ENCODE measurements around the gene LDHAL6B. TPM values are rescaled to one million over a fixed set of nuclear protein-coding genes. Genes with fewer than 3 reads are reported as not detected.

LDHAL6B gene
- total and polyA plus RNA-seq, 2 donors from 2014 or later, result not detected

DNA sequence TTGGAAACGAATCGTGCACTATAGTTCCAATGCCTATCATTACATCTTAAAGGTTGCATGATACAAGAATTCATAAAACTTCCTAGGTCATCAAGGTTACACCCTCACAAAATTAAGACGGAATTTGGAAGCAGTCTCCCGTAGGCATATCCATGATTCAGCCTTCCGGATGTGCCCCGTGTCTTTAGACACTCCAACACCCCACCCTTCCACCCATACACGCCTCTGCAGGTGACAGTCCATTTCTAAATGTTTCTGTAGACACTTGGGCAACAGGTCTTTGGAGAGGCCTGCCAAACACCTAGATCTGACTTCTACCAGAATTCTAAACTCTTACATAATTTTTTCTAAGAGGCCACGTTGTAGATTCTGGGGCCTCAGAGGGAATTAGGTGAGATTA is 49.8 kb downstream of the LDHAL6B start:
- intact Hi-C loops (cut with DNase I), result no loop called here
- TF ChIP-seq, protein P1, sequence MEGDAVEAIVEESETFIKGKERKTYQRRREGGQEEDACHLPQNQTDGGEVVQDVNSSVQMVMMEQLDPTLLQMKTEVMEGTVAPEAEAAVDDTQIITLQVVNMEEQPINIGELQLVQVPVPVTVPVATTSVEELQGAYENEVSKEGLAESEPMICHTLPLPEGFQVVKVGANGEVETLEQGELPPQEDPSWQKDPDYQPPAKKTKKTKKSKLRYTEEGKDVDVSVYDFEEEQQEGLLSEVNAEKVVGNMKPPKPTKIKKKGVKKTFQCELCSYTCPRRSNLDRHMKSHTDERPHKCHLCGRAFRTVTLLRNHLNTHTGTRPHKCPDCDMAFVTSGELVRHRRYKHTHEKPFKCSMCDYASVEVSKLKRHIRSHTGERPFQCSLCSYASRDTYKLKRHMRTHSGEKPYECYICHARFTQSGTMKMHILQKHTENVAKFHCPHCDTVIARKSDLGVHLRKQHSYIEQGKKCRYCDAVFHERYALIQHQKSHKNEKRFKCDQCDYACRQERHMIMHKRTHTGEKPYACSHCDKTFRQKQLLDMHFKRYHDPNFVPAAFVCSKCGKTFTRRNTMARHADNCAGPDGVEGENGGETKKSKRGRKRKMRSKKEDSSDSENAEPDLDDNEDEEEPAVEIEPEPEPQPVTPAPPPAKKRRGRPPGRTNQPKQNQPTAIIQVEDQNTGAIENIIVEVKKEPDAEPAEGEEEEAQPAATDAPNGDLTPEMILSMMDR (IDR thresholded peaks at IDR 0.05; ENCODE audit: borderline replicate concordance, extremely low read depth, insufficient read depth), result no peak
- H3K9me3 ChIP-seq (ENCODE audit: control insufficient read depth in 2 of 3, insufficient read depth in 1 of 3, low read length in 3 of 3), result no peaks in the 10 kb centered on the region
- DNase-seq (no peak), FAIRE-seq (no peak)
- H3K4me3 ChIP-seq (ENCODE audit: low read length in 3 of 3), result no peak overlapping the region
- no peak overlapping the region for H3K9ac ChIP-seq (ENCODE audit: low read length in 3 of 3)
- H3K27me3 ChIP-seq (ENCODE audit: control insufficient read depth, insufficient read depth, low read length), result no peaks in the 10 kb centered on the region
- no peaks in the 10 kb centered on the region for H3K4me1 ChIP-seq (ENCODE audit: control insufficient read depth in 2 of 3, insufficient read depth in 2 of 3, low read depth in 1 of 3, low read length in 3 of 3)
- H3K36me3 ChIP-seq (ENCODE audit: control insufficient read depth in 2 of 3, insufficient read depth in 3 of 3, low read length in 3 of 3), result no peaks in the 10 kb centered on the region
- H3K27ac ChIP-seq (ENCODE audit: low read depth in 2 of 2, low read length in 2 of 2), result no peak overlapping the region

DNA sequence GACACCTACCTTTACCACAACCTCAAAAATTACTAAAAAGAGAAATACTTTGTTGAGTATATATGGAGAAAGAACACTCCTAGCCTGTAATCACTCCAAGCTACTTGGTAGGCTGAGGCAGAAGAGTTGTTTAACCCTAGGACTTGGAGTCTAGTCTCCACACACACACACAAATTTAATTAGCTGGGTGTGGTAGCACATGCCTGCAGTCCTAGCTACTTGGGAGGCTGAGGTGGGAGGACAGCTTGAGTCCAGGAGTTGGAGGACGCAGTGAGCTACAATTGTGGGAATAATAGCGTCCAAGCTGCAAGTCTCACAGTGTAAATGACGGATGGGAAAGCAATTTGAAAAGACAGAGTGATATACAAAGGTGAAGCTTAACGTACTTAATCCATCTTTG is 50.5 kb downstream of the LDHAL6B start:
- DNase-seq, result no peak
- intact Hi-C loops (cut with DNase I), result no loop called here
- Histone ChIP-seq H3K27me3 (ENCODE audit: control insufficient read depth, insufficient read depth, low read length) (no peaks in the 10 kb centered on the region), H3K27ac (ENCODE audit: low read depth in 2 of 2, low read length in 2 of 2) (no peak overlapping the region), H3K4me3 (ENCODE audit: low read length in 3 of 3) (no peak overlapping the region), H3K4me1 (ENCODE audit: control insufficient read depth in 2 of 3, insufficient read depth in 2 of 3, low read depth in 1 of 3, low read length in 3 of 3) (no peaks in the 10 kb centered on the region), H3K36me3 (ENCODE audit: control insufficient read depth in 2 of 3, insufficient read depth in 3 of 3, low read length in 3 of 3) (no peaks in the 10 kb centered on the region), H3K9me3 (ENCODE audit: control insufficient read depth in 2 of 3, insufficient read depth in 1 of 3, low read length in 3 of 3) (no peaks in the 10 kb centered on the region), H3K9ac (ENCODE audit: low read length in 3 of 3) (no peak overlapping the region)
- FAIRE-seq, result no peak
- TF ChIP-seq, protein P1 (IDR thresholded peaks at IDR 0.05; ENCODE audit: borderline replicate concordance, extremely low read depth, insufficient read depth), result no peak

Small RNA genes within 50 kb of the gene (microRNA-seq; reads per million reads assigned to microRNA genes)
- 2.4 reads per million for gene MIR2116

Other genes with a start within 250 kb of the LDHAL6B start
- gene RNF111, start 219.2 kb upstream of the LDHAL6B start, total RNA-seq, result 33.0 TPM
- 8.7 TPM for gene RNF111, start 219.2 kb upstream of the LDHAL6B start, polyA plus RNA-seq (ENCODE audit: insufficient read depth, low read depth, low replicate concordance)
- gene CCNB2, start 101.7 kb upstream of the LDHAL6B start, total RNA-seq, result 0.94 TPM
- gene CCNB2, start 101.7 kb upstream of the LDHAL6B start, polyA plus RNA-seq (ENCODE audit: insufficient read depth, low read depth, low replicate concordance), result 0.26 TPM
- gene MYO1E, start 166.0 kb downstream of the LDHAL6B start, total RNA-seq, result 198 TPM
- 41.9 TPM for gene MYO1E, start 166.0 kb downstream of the LDHAL6B start, polyA plus RNA-seq (ENCODE audit: insufficient read depth, low read depth, low replicate concordance)
- gene FAM81A, start 231.3 kb downstream of the LDHAL6B start, total RNA-seq, result 10.4 TPM
- 10.4 TPM for gene FAM81A, start 231.3 kb downstream of the LDHAL6B start, polyA plus RNA-seq (ENCODE audit: insufficient read depth, low read depth, low replicate concordance)